ENCODE data around the gene FAM47B.

Gene FAM47B

GRCh38 chrX:34927866-34928265 is 14.7 kb upstream of the FAM47B start:
- no peak for DNase-seq
- Histone ChIP-seq H3K27ac (ENCODE audit: insufficient read depth, low read length, poor library complexity, severe bottlenecking) (no peak overlapping the region), H3K36me3 (ENCODE audit: control insufficient read depth, insufficient read depth, low read length) (no peaks in the 10 kb centered on the region), H3K4me3 (ENCODE audit: insufficient read depth, low read depth, low read length, poor library complexity, severe bottlenecking) (no peak overlapping the region), H3K9me3 (ENCODE audit: control insufficient read depth, low read length) (no peaks in the 10 kb centered on the region), H3K27me3 (replicated peaks; ENCODE audit: control insufficient read depth, insufficient read depth, low read length, poor library complexity, severe bottlenecking) (no peaks in the 10 kb centered on the region), H3K4me1 (ENCODE audit: control insufficient read depth, insufficient read depth, low read length, poor library complexity, severe bottlenecking) (no peaks in the 10 kb centered on the region)

- H3K4me1 ChIP-seq (ENCODE audit: control insufficient read depth, insufficient read depth, low read length, poor library complexity, severe bottlenecking), result no peaks in the 10 kb centered on the region
- no peaks in the 10 kb centered on the region for H3K36me3 ChIP-seq (ENCODE audit: control insufficient read depth, insufficient read depth, low read length)
- no peak overlapping the region for H3K4me3 ChIP-seq (ENCODE audit: insufficient read depth, low read depth, low read length, poor library complexity, severe bottlenecking)
- no peak overlapping the region for H3K27ac ChIP-seq (ENCODE audit: insufficient read depth, low read length, poor library complexity, severe bottlenecking)
- no peaks in the 10 kb centered on the region for H3K27me3 ChIP-seq (replicated peaks; ENCODE audit: control insufficient read depth, insufficient read depth, low read length, poor library complexity, severe bottlenecking)
- no peak for DNase-seq
- no peaks in the 10 kb centered on the region for H3K9me3 ChIP-seq (ENCODE audit: control insufficient read depth, low read length)
Measured at GRCh38 chrX:34943235-34943634, 639 bp downstream of the FAM47B start.

GRCh38 chrX:34956916-34957315 is 14.3 kb downstream of the FAM47B start:
- Histone ChIP-seq H3K9me3 (ENCODE audit: control insufficient read depth, low read length) (no peaks in the 10 kb centered on the region), H3K4me3 (ENCODE audit: insufficient read depth, low read depth, low read length, poor library complexity, severe bottlenecking) (no peak overlapping the region), H3K4me1 (ENCODE audit: control insufficient read depth, insufficient read depth, low read length, poor library complexity, severe bottlenecking) (no peaks in the 10 kb centered on the region), H3K27ac (ENCODE audit: insufficient read depth, low read length, poor library complexity, severe bottlenecking) (no peak overlapping the region), H3K36me3 (ENCODE audit: control insufficient read depth, insufficient read depth, low read length) (no peaks in the 10 kb centered on the region), H3K27me3 (replicated peaks; ENCODE audit: control insufficient read depth, insufficient read depth, low read length, poor library complexity, severe bottlenecking) (no peaks in the 10 kb centered on the region)
- DNase-seq, result no peak

- Histone ChIP-seq H3K9me3 (ENCODE audit: control insufficient read depth, low read length) (no peaks in the 10 kb centered on the region), H3K4me3 (ENCODE audit: insufficient read depth, low read depth, low read length, poor library complexity, severe bottlenecking) (no peak overlapping the region), H3K36me3 (ENCODE audit: control insufficient read depth, insufficient read depth, low read length) (no peaks in the 10 kb centered on the region), H3K4me1 (ENCODE audit: control insufficient read depth, insufficient read depth, low read length, poor library complexity, severe bottlenecking) (no peaks in the 10 kb centered on the region), H3K27ac (ENCODE audit: insufficient read depth, low read length, poor library complexity, severe bottlenecking) (no peak overlapping the region), H3K27me3 (replicated peaks; ENCODE audit: control insufficient read depth, insufficient read depth, low read length, poor library complexity, severe bottlenecking) (no peaks in the 10 kb centered on the region)
- DNase-seq, result no peak
Measured at GRCh38 chrX:34961662-34962061, 19.1 kb downstream of the FAM47B start.

- H3K36me3 ChIP-seq (ENCODE audit: control insufficient read depth, insufficient read depth, low read length), result no peaks in the 10 kb centered on the region
- no peak overlapping the region for H3K4me3 ChIP-seq (ENCODE audit: insufficient read depth, low read depth, low read length, poor library complexity, severe bottlenecking)
- H3K4me1 ChIP-seq (ENCODE audit: control insufficient read depth, insufficient read depth, low read length, poor library complexity, severe bottlenecking), result no peaks in the 10 kb centered on the region
- H3K27me3 ChIP-seq (replicated peaks; ENCODE audit: control insufficient read depth, insufficient read depth, low read length, poor library complexity, severe bottlenecking), result no peaks in the 10 kb centered on the region
- H3K27ac ChIP-seq (ENCODE audit: insufficient read depth, low read length, poor library complexity, severe bottlenecking), result no peak overlapping the region
- DNase-seq, result no peak
- no peaks in the 10 kb centered on the region for H3K9me3 ChIP-seq (ENCODE audit: control insufficient read depth, low read length)
Measured at GRCh38 chrX:34972206-34972605, 29.6 kb downstream of the FAM47B start.

GRCh38 chrX:34978171-34978570 is 35.6 kb downstream of the FAM47B start:
- H3K36me3 ChIP-seq (ENCODE audit: control insufficient read depth, insufficient read depth, low read length), result no peaks in the 10 kb centered on the region
- DNase-seq, result no peak
- H3K9me3 ChIP-seq (ENCODE audit: control insufficient read depth, low read length), result no peaks in the 10 kb centered on the region
- H3K27me3 ChIP-seq (replicated peaks; ENCODE audit: control insufficient read depth, insufficient read depth, low read length, poor library complexity, severe bottlenecking), result no peaks in the 10 kb centered on the region
- H3K4me3 ChIP-seq (ENCODE audit: insufficient read depth, low read depth, low read length, poor library complexity, severe bottlenecking), result no peak overlapping the region
- no peak overlapping the region for H3K27ac ChIP-seq (ENCODE audit: insufficient read depth, low read length, poor library complexity, severe bottlenecking)
- H3K4me1 ChIP-seq (ENCODE audit: control insufficient read depth, insufficient read depth, low read length, poor library complexity, severe bottlenecking), result no peaks in the 10 kb centered on the region

- H3K9me3 ChIP-seq (ENCODE audit: control insufficient read depth, low read length), result no peaks in the 10 kb centered on the region
- H3K27ac ChIP-seq (ENCODE audit: insufficient read depth, low read length, poor library complexity, severe bottlenecking), result no peak overlapping the region
- no peaks in the 10 kb centered on the region for H3K4me1 ChIP-seq (ENCODE audit: control insufficient read depth, insufficient read depth, low read length, poor library complexity, severe bottlenecking)
- no peak for DNase-seq
- no peaks in the 10 kb centered on the region for H3K27me3 ChIP-seq (replicated peaks; ENCODE audit: control insufficient read depth, insufficient read depth, low read length, poor library complexity, severe bottlenecking)
- H3K4me3 ChIP-seq (ENCODE audit: insufficient read depth, low read depth, low read length, poor library complexity, severe bottlenecking), result no peak overlapping the region
- H3K36me3 ChIP-seq (ENCODE audit: control insufficient read depth, insufficient read depth, low read length), result no peaks in the 10 kb centered on the region
Measured at GRCh38 chrX:34987646-34988045, 45.0 kb downstream of the FAM47B start.

All from effector memory CD4-positive, alpha-beta T cell (primary cell).